NCI-H1092 (cell line): ENCODE results near the gene DNAJC1.
"Not testable (repeated sequence)": the region's sequence is repeated elsewhere in the genome, so short reads cannot be mapped to it uniquely, and the experiment has no call there.

Source experiments
- DNase-seq: peaks from one replicate; lab custom pipeline; 2025; lab: John Stamatoyannopoulos, UW

The DNAJC1 gene

DNA sequence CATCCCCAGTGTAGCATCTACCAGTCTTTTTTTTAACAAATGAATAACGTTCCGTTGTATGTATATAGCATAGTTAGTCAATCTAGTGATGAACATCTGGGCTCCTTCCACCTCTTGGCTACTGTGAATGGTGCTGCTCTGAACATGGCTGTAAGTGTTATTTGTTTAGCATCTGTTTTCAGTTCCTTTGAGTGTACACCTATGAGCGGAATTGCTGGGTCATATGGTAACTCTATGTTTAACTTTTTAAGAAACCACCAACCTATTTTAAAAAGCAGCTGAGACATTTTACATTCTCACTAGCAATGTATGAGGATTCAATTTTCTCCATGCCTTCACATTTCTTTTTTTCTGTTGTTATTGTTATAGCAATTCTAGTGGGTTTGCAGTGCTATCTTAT lies 178.2 kb downstream of the DNAJC1 start:
- no peak for DNase-seq

DNA sequence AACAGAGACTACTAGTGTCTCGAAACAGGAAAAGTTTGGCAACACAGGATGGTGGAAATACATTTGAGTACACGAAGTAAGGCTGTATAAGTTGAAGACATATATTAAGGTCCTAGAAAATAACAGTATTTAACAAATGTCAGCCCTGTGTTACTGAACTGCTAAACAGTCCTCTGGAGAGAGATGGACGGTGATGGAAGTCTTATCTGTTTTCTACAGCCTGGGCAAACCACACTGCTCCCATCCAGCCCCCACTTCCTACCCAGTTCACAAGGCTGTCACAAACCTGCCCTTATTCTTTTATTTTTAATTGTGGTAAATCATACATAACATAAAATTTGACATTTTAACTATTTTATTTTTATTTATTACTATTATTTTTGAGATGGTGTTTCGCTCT lies 179.1 kb downstream of the DNAJC1 start:
- DNase-seq = no peak

DNA sequence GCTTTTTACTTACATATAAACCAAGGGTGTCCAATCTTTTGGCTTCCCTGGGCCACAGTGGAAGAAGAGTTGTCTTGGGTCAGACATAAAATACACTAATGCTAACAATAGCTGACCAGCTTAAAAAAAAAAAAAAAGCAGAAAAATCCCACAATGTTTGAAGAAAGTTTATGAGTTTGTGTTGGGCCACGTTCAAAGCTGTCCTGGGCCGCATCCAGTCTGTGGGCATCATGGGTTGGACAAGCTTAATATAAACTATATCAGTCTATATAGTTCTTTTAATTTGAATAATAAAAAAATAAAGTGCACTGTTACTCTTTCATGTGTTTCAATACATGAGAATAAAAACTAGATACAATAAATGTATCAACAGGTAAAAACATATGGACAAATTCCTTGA lies 179.9 kb downstream of the DNAJC1 start:
- no peak for DNase-seq

DNA sequence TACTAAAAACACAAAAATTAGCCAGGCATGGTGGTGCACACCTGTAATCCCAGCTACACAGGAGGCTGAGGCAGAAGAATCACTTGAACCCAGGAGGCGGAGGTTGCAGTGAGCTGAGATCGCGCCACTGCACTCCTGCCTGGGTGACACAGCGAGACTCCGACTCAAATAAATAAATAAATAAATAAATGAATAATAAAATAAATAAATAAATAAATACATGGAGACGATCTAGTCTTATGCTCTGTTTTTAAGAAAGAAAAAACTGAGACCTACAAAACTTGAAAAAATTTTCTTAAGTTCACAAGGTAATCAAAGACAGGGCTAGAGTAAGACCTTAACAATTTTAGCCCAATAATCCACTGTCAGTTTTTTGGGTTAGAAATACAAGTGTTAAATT lies 181.3 kb downstream of the DNAJC1 start:
- not testable (repeated sequence) for DNase-seq

DNA sequence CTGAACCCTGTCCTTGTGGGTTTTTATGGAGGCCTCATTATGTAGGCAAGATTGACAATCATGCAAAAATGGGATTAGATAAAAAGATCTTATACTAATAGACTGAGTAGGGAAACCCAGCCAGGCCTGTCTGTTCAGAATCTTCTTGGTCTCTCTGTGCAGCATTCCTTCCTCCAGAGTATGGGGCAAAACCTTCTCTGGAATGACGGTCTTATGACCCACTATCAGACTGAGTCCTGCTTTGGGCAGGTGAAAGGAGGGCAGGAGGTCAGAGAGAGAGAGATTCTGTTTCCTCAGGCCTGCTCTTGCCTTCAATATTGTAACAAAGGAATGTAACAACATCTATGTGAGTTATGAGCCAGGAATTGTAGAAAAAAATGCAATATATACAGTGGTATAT lies 182.6 kb downstream of the DNAJC1 start:
- no peak for DNase-seq

DNA sequence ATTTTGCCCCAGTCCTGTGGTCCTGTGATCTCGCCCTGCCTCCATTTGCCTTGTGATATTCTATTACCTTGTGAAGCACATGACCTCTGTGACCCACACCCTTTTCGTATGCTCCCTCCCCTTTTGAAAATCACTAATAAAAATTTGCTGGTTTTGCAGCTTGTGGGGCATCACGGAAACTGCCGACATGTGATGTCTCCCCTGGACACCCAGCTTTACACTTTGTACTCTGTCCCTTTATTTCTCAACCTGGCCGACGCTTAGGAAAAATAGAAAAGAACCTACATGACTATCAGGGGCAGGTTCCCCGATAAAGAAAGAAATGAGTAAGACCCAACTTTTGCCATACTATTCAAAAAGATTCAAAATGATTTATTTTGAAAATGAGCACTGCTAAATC lies 185.1 kb downstream of the DNAJC1 start:
- DNase-seq = not testable (repeated sequence)

DNA sequence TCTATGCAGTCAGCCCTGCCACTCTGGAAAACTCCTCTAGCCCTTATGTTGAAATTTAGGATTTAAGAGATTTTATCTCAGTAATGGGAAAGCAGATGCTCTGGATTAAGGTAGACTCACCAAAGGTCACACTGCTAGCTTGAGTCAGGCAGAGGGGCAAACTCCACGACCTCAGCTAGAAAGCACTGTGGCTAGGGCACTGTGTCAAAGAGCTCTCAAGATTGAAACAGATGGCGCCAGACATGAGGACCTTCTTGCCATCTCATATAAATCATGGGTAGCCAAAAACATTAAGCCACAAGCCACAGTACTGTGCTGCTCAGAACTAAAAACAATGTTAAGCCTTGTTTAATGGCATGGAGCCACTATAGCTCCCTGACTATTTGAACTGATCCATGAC lies 188.7 kb downstream of the DNAJC1 start:
- no peak for DNase-seq

DNA sequence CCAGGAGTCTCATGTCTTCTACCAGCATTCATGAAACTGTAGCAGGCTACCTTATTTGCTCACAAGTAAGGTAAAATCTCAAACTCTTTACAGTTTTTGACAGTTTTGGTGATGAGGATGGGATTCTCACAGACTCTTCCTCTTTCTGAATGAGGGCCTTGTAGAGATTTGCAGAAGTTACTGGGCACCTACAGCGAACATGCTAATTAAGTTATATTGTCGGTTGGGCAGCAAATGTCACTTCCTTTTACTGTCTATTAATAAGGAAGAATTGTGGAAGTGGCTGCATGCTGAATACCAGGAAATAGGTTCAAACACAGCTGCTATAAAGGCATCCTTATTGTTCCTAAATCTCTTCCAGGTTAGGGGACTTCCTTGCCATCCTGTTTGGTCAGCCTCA lies 189.6 kb downstream of the DNAJC1 start:
- no peak for DNase-seq

DNA sequence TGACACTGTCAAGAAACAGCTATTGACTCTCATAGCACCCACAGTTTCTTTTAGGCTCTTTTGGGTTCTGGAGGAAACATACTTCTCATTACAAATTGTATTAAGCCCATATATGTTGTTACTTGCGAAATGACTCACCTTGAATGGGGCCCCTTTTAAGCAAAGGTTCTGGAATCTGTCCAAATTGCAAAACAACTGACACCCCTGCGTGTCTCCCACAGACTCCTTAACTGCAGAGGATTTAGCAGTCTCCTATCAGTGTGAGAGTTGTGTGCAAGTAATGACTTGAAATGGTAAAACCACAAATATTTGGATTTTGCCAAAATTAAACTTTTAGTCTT lies 192.3 kb downstream of the DNAJC1 start:
- DNase-seq = no peak

DNA sequence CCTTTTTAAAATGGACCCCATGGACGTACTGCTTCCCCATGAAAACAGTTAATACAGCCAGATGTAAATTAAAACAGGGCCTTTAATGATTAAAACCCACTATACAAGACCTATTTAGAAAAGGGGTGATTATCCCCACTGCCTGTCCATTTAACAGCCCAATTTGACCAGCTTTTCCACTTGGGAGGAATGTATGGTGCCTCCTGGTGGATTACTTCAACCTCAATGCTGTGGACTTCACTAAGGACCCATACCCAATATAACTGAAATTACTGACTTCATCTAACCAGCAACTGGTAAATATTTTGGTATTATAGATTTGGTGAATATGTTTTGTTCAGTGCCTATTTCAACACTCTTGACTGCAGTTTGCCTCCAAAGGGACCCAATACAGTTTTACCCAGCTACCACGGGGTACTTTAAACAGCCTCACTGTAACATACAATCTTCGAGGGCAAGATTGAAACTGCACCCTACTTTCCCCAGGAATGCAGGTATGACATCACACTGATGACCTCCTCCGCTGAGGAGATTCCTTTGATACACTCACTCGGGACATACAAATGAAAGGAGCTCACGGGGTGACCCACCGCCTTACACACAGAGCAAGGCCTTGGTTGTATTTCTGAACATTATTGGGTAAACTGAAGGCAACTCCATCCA lies 192.8 kb downstream of the DNAJC1 start:
- no peak for DNase-seq

DNA sequence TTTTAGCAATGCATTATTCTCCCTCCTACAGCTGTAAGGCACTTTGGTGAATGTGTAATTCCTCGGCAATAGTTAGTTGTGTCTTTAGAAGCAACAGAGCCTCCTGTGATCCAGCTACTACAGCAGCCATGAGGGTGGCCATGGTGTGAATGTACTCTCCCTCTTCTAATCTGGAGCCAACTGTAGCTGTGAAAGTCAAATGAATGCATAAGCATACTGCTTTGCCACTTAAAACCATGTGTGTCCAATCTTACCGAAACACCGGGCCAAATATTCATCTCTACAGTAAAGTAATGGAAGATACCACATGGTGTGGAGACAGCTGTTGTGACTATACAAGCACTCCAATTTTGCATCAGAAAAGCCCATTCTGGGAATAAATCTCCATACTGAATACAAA lies 195.0 kb downstream of the DNAJC1 start:
- DNase-seq = peak; percentile 30

DNA sequence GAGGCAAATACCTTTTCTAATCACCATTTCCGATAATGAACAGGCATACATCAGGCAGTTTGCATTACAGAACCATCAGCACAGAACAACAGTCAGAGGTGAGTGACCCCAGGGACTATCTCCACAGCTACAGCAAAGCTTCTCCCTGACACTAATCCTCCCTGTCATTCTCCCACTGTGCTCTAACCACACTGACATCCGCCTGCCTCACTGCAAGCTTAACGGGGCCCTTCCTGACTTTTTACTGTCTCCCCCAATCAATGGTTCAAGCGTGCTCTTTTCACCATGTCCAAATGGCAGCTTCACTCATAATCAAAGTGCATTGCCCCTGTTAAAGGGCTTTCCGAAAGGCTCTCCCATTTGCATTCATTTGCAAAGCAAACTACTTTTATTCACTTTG lies 196.3 kb downstream of the DNAJC1 start:
- peak; percentile 33 for DNase-seq

DNA sequence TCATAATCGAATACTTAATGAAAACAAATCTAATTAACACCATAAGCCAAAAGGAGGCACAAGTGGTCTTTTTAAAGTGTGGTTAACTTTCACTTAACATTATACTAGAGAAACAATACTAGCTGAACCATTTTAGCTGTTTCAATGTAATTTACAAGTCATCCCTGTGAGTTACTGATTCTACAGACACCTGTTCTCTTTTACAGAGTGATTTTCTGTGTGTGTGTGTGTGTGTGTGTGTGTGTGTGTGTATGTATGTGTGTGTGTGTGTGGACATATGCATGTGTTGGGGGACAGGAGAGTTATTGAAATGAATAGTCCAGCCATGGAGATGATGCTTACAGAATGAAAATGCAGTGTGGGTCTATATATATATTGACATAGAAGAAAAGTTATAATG lies 200.2 kb downstream of the DNAJC1 start:
- peak; percentile 37 for DNase-seq

DNA sequence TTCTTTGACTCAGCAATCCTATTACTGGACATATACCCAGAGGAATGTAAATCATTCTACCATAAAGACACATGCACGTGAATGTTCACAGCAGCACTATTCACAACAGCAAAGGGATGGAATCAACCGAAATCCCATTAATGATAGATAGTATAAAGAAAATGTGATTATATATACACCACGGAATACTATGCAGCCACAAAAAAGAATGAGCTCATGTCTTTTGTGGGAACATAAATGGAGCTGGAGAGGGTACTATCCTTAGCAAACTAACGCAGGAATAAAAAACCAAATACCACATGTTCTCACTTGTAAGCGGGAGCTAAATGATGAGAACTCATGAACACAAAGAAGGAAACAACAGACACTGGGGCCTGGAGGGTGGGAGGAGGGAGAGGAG lies 201.9 kb downstream of the DNAJC1 start:
- no peak for DNase-seq

DNA sequence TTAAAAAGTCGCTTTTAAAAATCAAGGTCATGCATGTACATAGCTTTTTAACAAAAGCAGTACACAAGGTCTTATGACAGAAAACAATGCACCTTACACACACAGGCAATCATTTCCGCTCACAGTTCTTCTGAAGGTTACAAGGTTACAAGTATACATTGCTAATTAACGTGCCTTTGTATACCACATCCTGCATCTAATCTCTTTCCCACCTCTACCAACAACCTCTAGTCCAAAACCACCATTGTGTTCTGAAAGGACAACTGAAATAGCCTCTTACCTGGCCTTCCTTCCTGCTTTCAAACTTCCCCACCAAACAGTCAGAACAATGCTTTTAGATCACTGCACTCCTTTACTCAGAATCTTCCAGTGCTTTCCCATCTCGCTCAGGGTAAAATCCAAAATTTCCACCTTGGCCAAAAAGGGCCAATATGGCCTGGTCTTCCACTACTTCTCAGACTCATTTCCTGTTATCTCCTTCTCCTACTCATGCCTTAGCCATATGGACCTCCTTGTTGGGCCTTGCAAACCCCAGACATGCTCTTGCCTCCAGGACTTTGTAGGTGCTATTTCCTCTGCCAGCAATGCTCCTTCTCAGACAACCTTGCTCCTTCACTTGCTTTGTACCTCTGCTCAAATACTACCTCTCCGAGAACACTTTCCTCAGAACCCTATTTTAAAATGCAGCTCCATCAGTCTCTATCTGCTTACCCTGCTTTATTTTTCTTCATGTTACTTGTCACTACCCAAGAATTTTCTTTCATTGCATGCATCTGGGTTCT lies 205.4 kb downstream of the DNAJC1 start:
- no peak for DNase-seq

DNA sequence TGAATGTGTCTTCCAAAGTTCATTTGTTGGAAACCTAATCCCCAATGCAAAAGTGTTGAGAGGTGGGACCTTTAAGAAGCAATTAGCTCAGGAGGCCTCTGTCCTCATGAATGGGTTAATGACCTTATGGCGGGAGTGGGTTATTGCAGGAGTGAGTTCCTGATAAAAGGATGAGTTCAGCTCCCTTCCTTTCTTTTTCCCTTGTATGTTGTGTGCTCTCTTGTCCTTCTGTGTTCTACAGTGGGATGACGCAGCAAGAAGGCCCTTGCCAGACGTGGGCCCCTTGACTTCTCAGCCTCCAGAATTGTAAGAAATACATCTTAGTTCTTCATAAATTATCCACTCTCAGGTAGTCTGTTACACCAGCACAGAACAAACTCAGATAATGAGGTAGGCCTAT lies 206.0 kb downstream of the DNAJC1 start:
- no peak for DNase-seq

DNA sequence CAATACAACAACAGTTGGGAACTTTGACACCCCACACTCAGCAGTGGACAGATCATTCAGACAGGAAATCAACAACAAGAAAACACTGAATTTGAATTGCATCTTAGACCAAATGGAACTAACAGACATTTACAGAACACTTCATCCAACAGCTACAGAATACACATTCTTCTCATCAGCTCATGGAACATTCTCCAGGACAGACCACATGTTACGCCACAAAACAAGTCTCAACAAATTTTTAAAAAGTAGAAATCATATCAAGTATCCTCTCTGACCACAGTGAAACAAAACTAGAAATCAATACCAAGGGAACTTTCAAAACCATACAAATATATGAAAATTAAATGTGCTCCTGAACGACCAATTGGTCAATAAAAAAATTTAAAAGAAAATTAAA lies 212.3 kb downstream of the DNAJC1 start:
- no peak for DNase-seq

DNA sequence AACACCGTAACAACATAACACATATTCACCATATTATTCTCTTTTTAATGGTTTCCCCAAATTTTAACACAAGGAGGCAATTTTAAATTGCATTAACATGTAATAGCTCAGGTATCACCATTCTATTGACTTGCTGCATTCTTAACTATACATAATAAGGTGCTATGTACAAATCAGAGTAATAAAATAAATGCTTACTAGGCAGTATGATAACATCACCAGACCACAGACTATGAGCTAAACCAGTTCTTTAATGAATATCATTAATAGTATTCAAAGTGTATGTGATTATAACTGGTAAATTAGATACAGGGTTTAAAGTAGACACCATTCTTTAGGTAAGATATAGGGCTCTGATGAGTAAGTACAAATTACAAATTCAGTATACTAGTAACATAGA lies 226.6 kb downstream of the DNAJC1 start:
- no peak for DNase-seq

DNA sequence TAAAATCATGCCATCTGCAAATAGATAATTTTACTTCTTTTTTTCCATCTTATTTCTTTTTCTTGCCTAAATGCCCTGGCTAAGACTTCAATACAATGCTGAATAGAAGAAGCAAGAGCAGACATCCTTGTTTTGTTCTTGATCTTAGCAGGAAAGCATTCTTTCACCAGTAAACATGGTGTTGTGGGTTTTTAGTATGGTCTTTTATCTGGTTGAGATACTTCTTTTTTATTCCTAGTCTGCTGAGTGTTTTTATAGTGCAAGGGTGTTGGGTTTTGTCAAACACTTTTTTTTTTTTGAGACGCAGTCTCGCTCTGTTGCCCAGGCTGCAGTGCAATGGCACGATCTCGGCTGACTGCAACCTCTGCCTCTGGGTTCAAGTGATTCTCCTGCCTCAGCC lies 232.3 kb downstream of the DNAJC1 start:
- DNase-seq = no peak

DNA sequence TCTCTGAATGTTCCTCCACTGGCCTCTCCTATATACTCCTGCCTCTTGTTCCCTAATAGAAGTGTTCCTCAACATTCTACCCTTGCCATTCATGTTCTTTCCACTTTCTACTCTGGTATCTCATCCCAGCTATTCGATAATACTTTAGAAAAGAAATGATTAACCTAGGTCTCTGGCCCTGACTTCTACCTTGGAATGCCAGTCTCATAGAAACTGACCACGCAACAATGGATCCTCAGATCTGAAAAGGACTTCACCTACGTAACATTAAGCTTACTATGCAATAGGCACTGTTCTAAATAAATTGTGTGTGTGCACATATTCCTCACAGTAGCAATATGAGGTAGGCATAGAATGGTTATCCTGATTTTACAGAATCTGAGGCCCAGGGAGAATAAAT lies 234.5 kb downstream of the DNAJC1 start:
- DNase-seq = no peak

DNA sequence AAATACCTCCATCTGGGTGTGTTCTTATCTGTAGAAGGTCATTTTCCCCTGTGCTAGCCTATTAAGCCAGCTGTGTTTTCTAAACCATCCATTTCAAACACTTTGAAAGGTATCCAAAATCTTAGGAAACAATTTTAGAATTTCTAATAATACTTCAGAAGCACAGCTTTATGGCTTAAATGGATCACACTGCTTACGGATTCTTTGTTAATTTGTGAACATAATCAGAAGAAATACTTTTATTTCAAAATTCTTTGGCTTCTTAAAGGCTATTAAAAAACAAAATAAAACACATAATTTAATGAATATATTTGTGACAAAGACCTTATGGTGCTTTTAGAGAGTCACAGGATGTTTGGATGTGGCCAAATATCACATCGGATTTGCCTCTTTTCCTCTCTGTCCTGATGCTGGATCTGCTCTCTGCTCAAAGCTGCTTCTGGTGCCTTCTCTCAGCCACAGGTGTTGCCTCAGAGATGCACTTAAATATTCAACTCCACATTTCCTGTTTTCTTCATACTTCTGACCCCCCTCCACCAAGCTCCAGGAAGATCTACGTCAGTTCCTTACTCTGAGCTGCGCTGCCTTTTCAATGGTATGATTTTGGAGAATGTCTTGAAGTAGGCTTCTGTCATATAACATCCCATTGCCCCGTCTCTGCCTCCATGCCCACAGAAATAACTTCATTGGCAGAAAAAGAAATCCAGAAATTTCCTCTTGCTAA lies 238.9 kb downstream of the DNAJC1 start:
- DNase-seq = no peak

DNA sequence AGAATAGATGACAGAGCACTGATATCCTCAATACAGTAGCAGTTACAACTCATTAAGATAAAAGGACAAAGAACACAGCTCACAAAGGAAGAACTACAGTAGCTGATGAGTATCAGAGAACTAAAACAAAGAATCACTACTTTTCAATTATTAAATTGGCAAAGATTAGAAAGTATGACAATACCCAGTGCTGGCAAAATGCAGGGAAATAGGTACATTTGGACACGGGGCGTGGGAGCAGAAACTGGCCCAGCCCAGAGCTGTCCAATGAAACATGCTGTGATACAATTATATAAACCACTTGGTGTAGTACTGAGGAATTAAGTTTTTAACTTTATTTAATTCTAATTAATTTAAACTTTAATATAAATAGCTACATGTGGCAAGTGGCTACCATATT lies 243.2 kb downstream of the DNAJC1 start:
- DNase-seq = no peak

DNA sequence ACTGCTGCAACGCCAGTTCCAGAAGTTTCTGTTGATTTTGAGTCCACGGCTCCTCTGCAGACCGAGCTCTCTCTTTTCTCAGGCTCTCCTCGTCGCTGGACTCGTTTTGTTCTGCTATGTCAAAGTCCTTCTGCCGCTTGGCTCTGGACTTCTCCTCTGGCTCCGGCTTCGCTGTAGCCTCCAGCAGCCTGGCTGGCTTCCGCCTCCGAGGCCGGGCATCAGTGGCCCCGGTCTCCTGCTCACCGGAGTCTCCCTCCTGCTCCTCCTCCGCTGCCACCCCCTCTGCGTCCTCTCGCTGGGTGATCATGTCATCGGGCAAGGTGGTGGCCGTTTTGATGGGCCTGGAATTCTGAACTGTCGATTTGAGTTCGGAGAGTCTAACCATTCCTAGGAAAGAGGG lies 244.3 kb downstream of the DNAJC1 start:
- DNase-seq = no peak
